H1 (cell line): ENCODE data around the gene PDE4B. TPM values are rescaled to one million over a fixed set of nuclear protein-coding genes. Genes with fewer than 3 reads are reported as not detected.

Source experiments
- CTCF ChIA-PET: fragments of 300-600 bp; sonication (Branson Sonifier 250); formaldehyde crosslinking; loops from one replicate; lab custom pipeline; 2021; ENCODE audit not compliant: partially characterized antibody; lab: Charles Lee
- POLR2A ChIA-PET: fragments of 300-600 bp; sonication (Branson Sonifier 250); formaldehyde crosslinking; loops from one replicate; lab custom pipeline; 2021; ENCODE audit warnings: inconsistent platforms; ENCODE audit not compliant: partially characterized antibody; lab: Charles Lee
- DNase-seq, 2 experiments: peaks; one replicate each; pipeline versions ENCODE4 v3.0.0 to v3.0.0-alpha.2; 2010 to 2022; ENCODE audit warnings: low spot score in 2 of 2, low read depth in 1 of 2, mixed read lengths in 1 of 2
- FAIRE-seq: peaks from 2 replicates; lab custom pipeline; 2011; peaks lifted over from hg19 to GRCh38; lab: Jason Lieb, UNC
- H2AFZ ChIP-seq: 2 replicates; pipeline ENCODE4 v1.8.1; 2012; ENCODE audit warnings: low read length, inconsistent platforms
- H2AK5ac ChIP-seq: 2 replicates; pipeline ENCODE4 v1.6.1; 2013; ENCODE audit warnings: low read depth, low read length
- H2BK120ac ChIP-seq: replicated peaks from 2 replicates; pipeline ENCODE3; 2013; ENCODE audit warnings: low read depth, low read length, inconsistent platforms
- H2BK12ac ChIP-seq: 2 replicates; pipeline ENCODE4 v1.6.1; 2013; ENCODE audit warnings: low read depth, low read length
- H2BK15ac ChIP-seq: 2 replicates; pipeline ENCODE4 v1.6.1; 2013; ENCODE audit warnings: low read length
- H2BK20ac ChIP-seq: 2 replicates; pipeline ENCODE4 v1.6.1; 2013; ENCODE audit warnings: low read length
- H2BK5ac ChIP-seq: 2 replicates; pipeline ENCODE4 v1.6.1; 2013; ENCODE audit warnings: low read depth, low read length
- H3K14ac ChIP-seq: 2 replicates; pipeline ENCODE4 v1.6.1; 2013; ENCODE audit warnings: inconsistent platforms; ENCODE audit not compliant: insufficient read length
- H3K18ac ChIP-seq: 2 replicates; pipeline ENCODE4 v1.6.1; 2013; ENCODE audit warnings: low read length; ENCODE audit errors: extremely low read depth
- H3K23ac ChIP-seq: 2 replicates; pipeline ENCODE4 v1.6.1; 2013; ENCODE audit warnings: inconsistent platforms; ENCODE audit not compliant: insufficient read length
- H3K23me2 ChIP-seq: 2 replicates; pipeline ENCODE4 v1.6.1; 2013; ENCODE audit warnings: low read depth, low read length
- H3K27ac ChIP-seq: 2 replicates; pipeline ENCODE4 v1.6.1; 2011; ENCODE audit warnings: low read depth, low read length, inconsistent platforms
- H3K27me3 ChIP-seq, 4 experiments: replicated peaks in 1 of 4; 1 replicate in 1 of 4; 2 replicates in 3 of 4; pipeline versions ENCODE4 v1.6.1 to v1.8.1; 2011 to 2013; ENCODE audit warnings: low read length in 3 of 4, mild to moderate bottlenecking in 3 of 4, inconsistent platforms in 2 of 4, mixed read lengths in 2 of 4, moderate library complexity in 1 of 4; ENCODE audit not compliant: control insufficient read depth in 3 of 4, insufficient read depth in 3 of 4; ENCODE audit errors: extremely low read depth in 1 of 4
- H3K36me3 ChIP-seq, 4 experiments: 2 replicates each; pipeline versions ENCODE4 v1.6.1 to v1.8.1; 2011 to 2013; ENCODE audit warnings: mild to moderate bottlenecking in 4 of 4, low read length in 3 of 4, moderate library complexity in 2 of 4, control low read depth in 1 of 4, inconsistent platforms in 1 of 4; ENCODE audit not compliant: insufficient read depth in 4 of 4, control insufficient read depth in 2 of 4
- H3K4ac ChIP-seq: replicated peaks from 2 replicates; pipeline ENCODE3; 2013; ENCODE audit warnings: low read length, low read depth, mixed read lengths, inconsistent platforms; ENCODE audit not compliant: insufficient read length
- H3K4me1 ChIP-seq, 4 experiments: replicated peaks in 1 of 4; 1 replicate in 1 of 4; 2 replicates in 3 of 4; pipeline versions ENCODE4 v1.6.1 to v1.8.1; 2011 to 2013; ENCODE audit warnings: low read length in 3 of 4, inconsistent platforms in 2 of 4, mixed read lengths in 1 of 4; ENCODE audit not compliant: insufficient read depth in 4 of 4, control insufficient read depth in 3 of 4
- H3K4me2 ChIP-seq, 2 experiments: 2 replicates each; pipeline versions ENCODE4 v1.6.1 to v1.8.1; 2011 to 2013; ENCODE audit warnings: low read depth in 2 of 2, low read length in 2 of 2, control low read depth in 1 of 2, inconsistent platforms in 1 of 2, mild to moderate bottlenecking in 1 of 2; ENCODE audit not compliant: insufficient read depth in 1 of 2
- H3K4me3 ChIP-seq, 4 experiments: fragments of 200-600, 300-600 bp in 1 of 4; sonication (generic), shearing (Covaris generic), sonication (Bioruptor Twin) in 1 of 4; 2 replicates each; pipeline versions ENCODE4 v1.5.1 to v1.8.1; 2011 to 2016; ENCODE audit warnings: low read length in 4 of 4, low read depth in 3 of 4, control low read depth in 2 of 4, inconsistent platforms in 2 of 4, mild to moderate bottlenecking in 2 of 4, mixed read lengths in 1 of 4, moderate library complexity in 1 of 4; ENCODE audit not compliant: insufficient read depth in 2 of 4; ENCODE audit errors: extremely low read depth in 1 of 4
- H3K56ac ChIP-seq: replicated peaks from 2 replicates; pipeline ENCODE3; 2013; ENCODE audit warnings: low read depth, mild to moderate bottlenecking, mixed read lengths, low read length, inconsistent platforms; ENCODE audit not compliant: insufficient read length
- H3K79me1 ChIP-seq: 2 replicates; pipeline ENCODE4 v1.6.1; 2013; ENCODE audit warnings: low read depth, low read length, control low read depth
- H3K79me2 ChIP-seq, 2 experiments: 2 replicates each; pipeline versions ENCODE4 v1.6.1 to v1.8.1; 2012 to 2013; ENCODE audit warnings: low read length in 2 of 2, mild to moderate bottlenecking in 2 of 2, inconsistent platforms in 1 of 2; ENCODE audit not compliant: insufficient read depth in 2 of 2, control insufficient read depth in 1 of 2
- H3K9ac ChIP-seq, 4 experiments: replicated peaks in 1 of 4; 1 replicate in 1 of 4; 2 replicates in 3 of 4; pipeline versions ENCODE4 v1.6.1 to v1.8.1; 2011 to 2013; ENCODE audit warnings: low read depth in 3 of 4, low read length in 3 of 4, control low read depth in 2 of 4, mild to moderate bottlenecking in 2 of 4, moderate library complexity in 2 of 4, inconsistent platforms in 1 of 4; ENCODE audit errors: extremely low read depth in 1 of 4
- H3K9me3 ChIP-seq, 2 experiments: 2 replicates each; pipeline versions ENCODE4 v1.6.1 to v1.8.1; 2012 to 2013; ENCODE audit warnings: mild to moderate bottlenecking in 2 of 2, moderate library complexity in 2 of 2, control low read depth in 1 of 2, inconsistent platforms in 1 of 2, low read depth in 1 of 2, low read length in 1 of 2, mixed read lengths in 1 of 2; ENCODE audit not compliant: insufficient read depth in 2 of 2
- H4K20me1 ChIP-seq, 2 experiments: replicated peaks in 1 of 2; 2 replicates each; pipeline versions ENCODE3 to v1.8.1; 2011 to 2013; ENCODE audit warnings: inconsistent platforms in 2 of 2, low read length in 2 of 2, mild to moderate bottlenecking in 1 of 2; ENCODE audit not compliant: insufficient read depth in 2 of 2, control insufficient read depth in 1 of 2
- H4K5ac ChIP-seq: 2 replicates; pipeline ENCODE4 v1.6.1; 2013; ENCODE audit warnings: low read length, low read depth, mixed read lengths, inconsistent platforms; ENCODE audit not compliant: insufficient read length
- H4K8ac ChIP-seq: 2 replicates; pipeline ENCODE4 v1.8.0; 2013; ENCODE audit warnings: mild to moderate bottlenecking, moderate library complexity, low read length, inconsistent platforms; ENCODE audit not compliant: insufficient read depth; ENCODE audit errors: extremely low read depth
- H4K91ac ChIP-seq: replicated peaks from 2 replicates; pipeline ENCODE3; 2013; ENCODE audit warnings: low read length, mixed read lengths, inconsistent platforms; ENCODE audit not compliant: insufficient read length
- BACH1 ChIP-seq: IDR thresholded peaks from 2 replicates; pipeline ENCODE4 v1.6.1; 2012; ENCODE audit warnings: low read length, improper control_type of control experiment
- BCL11A ChIP-seq, 2 experiments: IDR thresholded peaks; one replicate each; pipeline ENCODE4 v1.6.1; 2011; ENCODE audit warnings: low read depth in 2 of 2, low read length in 2 of 2, mild to moderate bottlenecking in 2 of 2
- CTBP2 ChIP-seq: IDR thresholded peaks from 2 replicates; pipeline ENCODE4 v1.7.0; 2011; ENCODE audit warnings: borderline replicate concordance, mild to moderate bottlenecking, moderate library complexity, mixed read lengths, low read length; ENCODE audit not compliant: insufficient read depth, insufficient read length
- EGR1 ChIP-seq: IDR thresholded peaks from 2 replicates; pipeline ENCODE4 v1.6.1; 2011; ENCODE audit warnings: low read depth, low read length, borderline replicate concordance
- EP300 ChIP-seq, 2 experiments: IDR thresholded peaks; 1 replicate in 1 of 2; 2 replicates in 1 of 2; pipeline ENCODE4 v1.6.1; 2011 to 2012; ENCODE audit warnings: low read depth in 2 of 2, low read length in 2 of 2, mild to moderate bottlenecking in 2 of 2, borderline replicate concordance in 1 of 2, inconsistent platforms in 1 of 2, moderate library complexity in 1 of 2
- FOSL1 ChIP-seq: IDR thresholded peaks from 2 replicates; pipeline ENCODE4 v1.6.1; 2011; ENCODE audit warnings: mild to moderate bottlenecking, low read depth, low read length, moderate library complexity; ENCODE audit not compliant: insufficient read depth
- GTF2F1 ChIP-seq: IDR thresholded peaks from 2 replicates; pipeline ENCODE4 v1.6.1; 2012; ENCODE audit warnings: low read depth, low read length, improper control_type of control experiment, borderline replicate concordance
- JUN ChIP-seq: IDR thresholded peaks from 2 replicates; pipeline ENCODE4 v1.6.1; 2011; ENCODE audit warnings: low read depth, mild to moderate bottlenecking, improper control_type of control experiment, low read length
- KDM4A ChIP-seq: IDR thresholded peaks from one replicate; pipeline ENCODE4 v1.7.1; 2012; ENCODE audit warnings: low read depth, mild to moderate bottlenecking, moderate library complexity, low read length, inconsistent platforms; ENCODE audit not compliant: severe bottlenecking
- KDM5A ChIP-seq: fragments of 200-600 bp; IDR thresholded peaks from 2 replicates; pipeline ENCODE4 v1.7.1; 2012; ENCODE audit warnings: mild to moderate bottlenecking, low read length, inconsistent platforms, mixed read lengths
- POLR2AphosphoS5 ChIP-seq: IDR thresholded peaks from 2 replicates; pipeline ENCODE4 v1.6.1; 2011; ENCODE audit warnings: low read depth, low read length
- POU5F1 ChIP-seq: IDR thresholded peaks from 2 replicates; pipeline ENCODE4 v1.6.1; 2011; ENCODE audit warnings: low read depth, mild to moderate bottlenecking, low read length, moderate library complexity
- RAD21 ChIP-seq, 2 experiments: IDR thresholded peaks in 1 of 2; conservative IDR thresholded peaks in 1 of 2; 2 replicates each; pipeline ENCODE4 v1.6.1; 2011; ENCODE audit warnings: low read depth in 2 of 2, low read length in 2 of 2, improper control_type of control experiment in 1 of 2, inconsistent platforms in 1 of 2, mild to moderate bottlenecking in 1 of 2, moderate library complexity in 1 of 2
- RBBP5 ChIP-seq: IDR thresholded peaks from 2 replicates; pipeline ENCODE4 v1.7.1; 2012; ENCODE audit warnings: low read depth, mild to moderate bottlenecking, inconsistent platforms, low read length, moderate library complexity, borderline replicate concordance
- YY1 ChIP-seq: IDR thresholded peaks from 2 replicates; pipeline ENCODE4 v1.6.1; 2011; ENCODE audit warnings: low read depth, mild to moderate bottlenecking, low read length
- ZNF274 ChIP-seq: IDR thresholded peaks from 2 replicates; pipeline ENCODE4 v1.7.0; 2012; ENCODE audit warnings: low read length, borderline replicate concordance; ENCODE audit errors: extremely low read depth
- polyA plus RNA-seq, 7 experiments: library from polyadenylated mRNA; depleted of rRNA in 3 of 7; stranded (reverse) in 5 of 7; unstranded in 2 of 7; fragments of >200 nt in 5 of 7; fragments of 200-250 nt in 2 of 7; gene quantifications; 1 replicate in 5 of 7; 2 replicates in 1 of 7; 4 replicates in 1 of 7; pipeline versions ENCODE4 v1.2.1 to v1.2.3, GENCODE V29; 2011 to 2013; ENCODE audit warnings: missing spikeins in 2 of 7, mixed read lengths in 2 of 7
- total RNA-seq: library from RNA; stranded (reverse); fragmentation: NEBNext Ultra II Directional; extraction: Animal tissue kit (Norgen Biotek cat#: 25700); gene quantifications from 2 replicates; pipeline ENCODE4 v1.2.1, GENCODE V29; 2021

PDE4B gene
- total and polyA plus RNA-seq, 2 of the 8 experiments (the other 6 are each of a cell fraction or from before 2014, with no cell fraction given), result 5.0 to 15.1 TPM

GRCh38 chr1:65938506-65938905 lies 145.8 kb downstream of the PDE4B start:
- Histone ChIP-seq H3K4me1 (no peaks in the 10 kb centered on the region), H3K18ac (no peak overlapping the region), H3K79me2 (no peaks in the 10 kb centered on the region), H3K4ac (no peak overlapping the region), H3K56ac (no peak overlapping the region), H3K23me2 (no peaks in the 10 kb centered on the region), H4K20me1 (no peaks in the 10 kb centered on the region), H4K8ac (no peak overlapping the region), H3K14ac (no peak overlapping the region), H3K9ac (no peak overlapping the region), H2AK5ac (no peak overlapping the region), H3K4me2 (no peak overlapping the region), H4K91ac (no peak overlapping the region), H2BK120ac (no peak overlapping the region), H2BK15ac (no peak overlapping the region), H2AFZ (no peak overlapping the region), H2BK5ac (no peak overlapping the region), H3K27ac (no peak overlapping the region), H2BK20ac (no peak overlapping the region), H3K79me1 (no peaks in the 10 kb centered on the region), H3K36me3 (no peaks in the 10 kb centered on the region), H4K5ac (no peak overlapping the region), H3K27me3 (no peaks in the 10 kb centered on the region), H2BK12ac (no peak overlapping the region), H3K23ac (no peak overlapping the region), H3K9me3 (no peaks in the 10 kb centered on the region), H3K4me3 (no peak overlapping the region)
- POLR2A ChIA-PET, result no interaction called here
- DNase-seq (no peak), FAIRE-seq (no peak)
- CTCF ChIA-PET, result interaction anchor here (1.2 kb wide), 1 partner anchor 19 kb away, joined by 3 read pairs; no protein-coding TSS in a partner anchor
- TF ChIP-seq POLR2AphosphoS5 (no peak), YY1 (no peak), KDM4A (no peak), BACH1 (no peak), RAD21 (IDR thresholded peaks at IDR 0.05 in 1 of 2, conservative IDR thresholded peaks at IDR 0.05 in 1 of 2; ENCODE audit: low read depth in 2 of 2, low read length in 2 of 2) (no peak), JUN (no peak), ZNF274 (no peak), RBBP5 (no peak), GTF2F1 (no peak), KDM5A (no peak), BCL11A (IDR thresholded peaks at IDR 0.05; ENCODE audit: low read depth in 2 of 2, low read length in 2 of 2) (no peak), POU5F1 (no peak), EP300 (IDR thresholded peaks at IDR 0.05; ENCODE audit: borderline replicate concordance in 1 of 2, low read depth in 2 of 2, low read length in 2 of 2) (no peak), EGR1 (no peak), FOSL1 (no peak), CTBP2 (no peak)
